HepG2 (cell line): ENCODE measurements around the gene NUP153. TPM values are rescaled to one million over a fixed set of nuclear protein-coding genes. Genes with fewer than 3 reads are reported as not detected.

Experiments used
- AKNA ChIP-seq: sonication (generic); formaldehyde crosslinking; IDR thresholded peaks from 2 replicates; pipeline ENCODE4 v1.4.0; 2020; ENCODE audit warnings: missing genetic modification reagents, borderline replicate concordance
- BCL3 ChIP-seq: sonication (generic); formaldehyde crosslinking; IDR thresholded peaks from 2 replicates; pipeline ENCODE4 v1.5.1; 2020; ENCODE audit warnings: mild to moderate bottlenecking, missing genetic modification reagents, moderate library complexity
- FOXO1 ChIP-seq: sonication (generic); formaldehyde crosslinking; IDR thresholded peaks from 2 replicates; pipeline ENCODE4 v1.4.0; 2020; ENCODE audit warnings: missing genetic modification reagents
- IRF1 ChIP-seq: sonication (generic); formaldehyde crosslinking; IDR thresholded peaks from 2 replicates; pipeline ENCODE4 v1.4.0; 2020; ENCODE audit warnings: low read depth, mild to moderate bottlenecking, missing genetic modification reagents
- ISX ChIP-seq: sonication (generic); formaldehyde crosslinking; conservative IDR thresholded peaks from 2 replicates; pipeline ENCODE4 v1.5.0; 2020; ENCODE audit warnings: missing genetic modification reagents
- KLF16 ChIP-seq, 2 experiments: sonication (generic) in 1 of 2; formaldehyde crosslinking in 1 of 2; IDR thresholded peaks; 2 replicates each; pipeline versions ENCODE4 v1.6.1 to v1.8.0; 2016 to 2023; ENCODE audit warnings: missing genetic modification reagents in 2 of 2, missing compliant biosample characterization in 1 of 2
- MAF1 ChIP-seq: sonication (generic); formaldehyde crosslinking; IDR thresholded peaks from 2 replicates; pipeline ENCODE4 v1.5.0; 2020; ENCODE audit warnings: missing genetic modification reagents, borderline replicate concordance
- MIER2 ChIP-seq: IDR thresholded peaks from 2 replicates; pipeline ENCODE4 v1.6.1; 2016; ENCODE audit warnings: missing biosample characterization, missing genetic modification reagents
- NFYB ChIP-seq: sonication (generic); formaldehyde crosslinking; IDR thresholded peaks from 2 replicates; pipeline ENCODE4 v1.4.0; 2020; ENCODE audit warnings: missing genetic modification reagents
- TAF15 ChIP-seq: fragments of 200-400 bp; formaldehyde crosslinking; IDR thresholded peaks from one replicate; pipeline ENCODE4 v1.6.1; 2018; ENCODE audit warnings: mild to moderate bottlenecking, low read depth, low read length; ENCODE audit not compliant: poor library complexity, severe bottlenecking
- ZBTB2 ChIP-seq: sonication (generic); formaldehyde crosslinking; IDR thresholded peaks from 2 replicates; pipeline ENCODE4 v1.8.0; 2022; ENCODE audit warnings: low read depth, missing genetic modification reagents
- ZBTB20 ChIP-seq: sonication (generic); formaldehyde crosslinking; IDR thresholded peaks from 2 replicates; pipeline ENCODE4 v1.8.1; 2023; ENCODE audit warnings: missing genetic modification reagents, low read depth, mild to moderate bottlenecking, borderline replicate concordance
- ZBTB21 ChIP-seq: sonication (generic); formaldehyde crosslinking; IDR thresholded peaks from 2 replicates; pipeline ENCODE4 v1.4.0; 2020; ENCODE audit warnings: missing genetic modification reagents
- ZIK1 ChIP-seq: sonication (generic); formaldehyde crosslinking; IDR thresholded peaks from 2 replicates; pipeline ENCODE4 v1.5.0; 2020; ENCODE audit warnings: mild to moderate bottlenecking, low read depth, missing genetic modification reagents, borderline replicate concordance
- ZNF136 ChIP-seq: sonication (generic); formaldehyde crosslinking; IDR thresholded peaks from 2 replicates; pipeline ENCODE4 v1.8.1; 2022; ENCODE audit warnings: low read depth, mild to moderate bottlenecking, moderate library complexity, missing genetic modification reagents
- ZNF678 ChIP-seq: sonication (generic); formaldehyde crosslinking; IDR thresholded peaks from 2 replicates; pipeline ENCODE4 v1.4.0; 2020; ENCODE audit warnings: mild to moderate bottlenecking, missing genetic modification reagents
- ZNF740 ChIP-seq: sonication (generic); formaldehyde crosslinking; IDR thresholded peaks from 2 replicates; pipeline ENCODE4 v1.4.0; 2020; ENCODE audit warnings: missing genetic modification reagents
- ZNF788 ChIP-seq: sonication (generic); formaldehyde crosslinking; IDR thresholded peaks from 2 replicates; pipeline ENCODE4 v1.5.0; 2020; ENCODE audit warnings: mild to moderate bottlenecking, missing genetic modification reagents, borderline replicate concordance
- ZSCAN21 ChIP-seq: sonication (generic); formaldehyde crosslinking; IDR thresholded peaks from 2 replicates; pipeline ENCODE4 v1.8.0; 2022; ENCODE audit warnings: mild to moderate bottlenecking, missing genetic modification reagents, moderate library complexity, borderline replicate concordance
- polyA plus RNA-seq, 8 experiments: library from polyadenylated mRNA; depleted of rRNA in 3 of 8; stranded (reverse) in 7 of 8; unstranded in 1 of 8; fragments of >200 nt; fragmentation: Illumina TruSeq in 4 of 8; extraction: Trizol in 4 of 8; gene quantifications; 2 replicates each; pipeline versions ENCODE4 v1.2.1 to v1.2.3, GENCODE V29; 2011 to 2016; ENCODE audit warnings: low read depth in 4 of 8, missing spikeins in 1 of 8, mixed read lengths in 1 of 8; ENCODE audit not compliant: insufficient read depth in 1 of 8
- total RNA-seq, 5 experiments: library from RNA; depleted of rRNA; stranded (reverse); fragments of >200 nt; fragmentation: Illumina TruSeq; extraction: Trizol; gene quantifications; 2 replicates each; pipeline ENCODE4 v1.2.3, GENCODE V29; 2016; ENCODE audit warnings: low read depth in 1 of 5

Gene NUP153
- total and polyA plus RNA-seq, 2 of the 13 experiments (the other 11 are each of a cell fraction or from before 2014, with no cell fraction given): 29.8 to 55.2 TPM

- TF ChIP-seq BCL3 (CRISPR knock-in tag) (no peak), MIER2 (CRISPR knock-in tag) (no peak), ZSCAN21 (CRISPR knock-in tag) (peak; percentile 75), ZBTB21 (CRISPR knock-in tag) (no peak), ZNF136 (no peak), IRF1 (CRISPR knock-in tag) (no peak), KLF16 (CRISPR knock-in tag; IDR thresholded peaks at IDR 0.05) (0 out of 4 replicates have a peak, but pooled peaks of 1 of the 2 experiments have one; percentile 5), FOXO1 (no peak), ZNF678 (CRISPR knock-in tag) (no peak), AKNA (CRISPR knock-in tag) (0 out of 2 replicates have a peak, but pooled peaks have one; percentile 26), ZBTB20 (no peak), ZBTB2 (peak; percentile 59; the same call in 1 of the 2 replicates), TAF15 (no peak), ISX (CRISPR knock-in tag) (no peak; the same call in 1 of the 2 replicates), NFYB (CRISPR knock-in tag) (no peak), ZNF740 (CRISPR knock-in tag) (no peak; the same call in 1 of the 2 replicates), ZNF788 (CRISPR knock-in tag) (no peak), ZIK1 (CRISPR knock-in tag) (no peak; the same call in 1 of the 2 replicates), MAF1 (CRISPR knock-in tag) (peak; percentile 90; the same call in 1 of the 2 replicates)
Observed at GRCh38 chr6:17600527-17601385, 106.0 kb downstream of the NUP153 start (continued).
